H1 (cell line): ENCODE data around the gene ABCG5.

Experiments used
- CBX8 ChIP-seq: fragments of 300-800, 300-1000 bp; sonication (generic); IDR thresholded peaks from 2 replicates; pipeline ENCODE4 v1.7.1; 2016; ENCODE audit warnings: low read depth, low read length, borderline replicate concordance
- CTCF ChIP-seq, 3 experiments: IDR thresholded peaks; 1 replicate in 2 of 3; 2 replicates in 1 of 3; pipeline versions ENCODE4 v1.5.1 to v1.6.1; 2011; ENCODE audit warnings: low read length in 3 of 3, mild to moderate bottlenecking in 3 of 3, inconsistent platforms in 2 of 3, low read depth in 1 of 3, moderate library complexity in 1 of 3; ENCODE audit not compliant: insufficient read depth in 1 of 3; ENCODE audit errors: control extremely low read depth in 1 of 3
- KDM1A ChIP-seq: fragments of 200-600, 300-600 bp; sonication (generic); IDR thresholded peaks from 2 replicates; pipeline ENCODE4 v1.7.1; 2016; ENCODE audit warnings: mild to moderate bottlenecking, low read length, borderline replicate concordance
- SRF ChIP-seq: IDR thresholded peaks from 2 replicates; pipeline ENCODE4 v1.6.1; 2011; ENCODE audit warnings: mild to moderate bottlenecking, low read depth, low read length, moderate library complexity
- USF2 ChIP-seq: IDR thresholded peaks from 2 replicates; pipeline ENCODE4 v1.6.1; 2011; ENCODE audit warnings: low read length, improper control_type of control experiment
- ZNF274 ChIP-seq: IDR thresholded peaks from 2 replicates; pipeline ENCODE4 v1.7.0; 2012; ENCODE audit warnings: low read length, borderline replicate concordance; ENCODE audit errors: extremely low read depth

- TF ChIP-seq SRF (no peak), ZNF274 (no peak), CTCF (IDR thresholded peaks at IDR 0.05; ENCODE audit: control extremely low read depth in 1 of 3, insufficient read depth in 1 of 3, low read depth in 1 of 3, low read length in 3 of 3) (no peak), USF2 (no peak), KDM1A (no peak), CBX8 (no peak)
Measured at GRCh38 chr2:43787895-43788294, 50.7 kb downstream of the ABCG5 start.
